Measurements from ENCODE around the gene RSPH1. TPM values are rescaled to one million over a fixed set of nuclear protein-coding genes. Genes with fewer than 3 reads are reported as not detected.

The RSPH1 gene
- total and polyA plus RNA-seq, 2 of the 8 experiments (the other 6 are each of a cell fraction or from before 2014, with no cell fraction given) = 0.24 TPM; not detected in 1

DNA sequence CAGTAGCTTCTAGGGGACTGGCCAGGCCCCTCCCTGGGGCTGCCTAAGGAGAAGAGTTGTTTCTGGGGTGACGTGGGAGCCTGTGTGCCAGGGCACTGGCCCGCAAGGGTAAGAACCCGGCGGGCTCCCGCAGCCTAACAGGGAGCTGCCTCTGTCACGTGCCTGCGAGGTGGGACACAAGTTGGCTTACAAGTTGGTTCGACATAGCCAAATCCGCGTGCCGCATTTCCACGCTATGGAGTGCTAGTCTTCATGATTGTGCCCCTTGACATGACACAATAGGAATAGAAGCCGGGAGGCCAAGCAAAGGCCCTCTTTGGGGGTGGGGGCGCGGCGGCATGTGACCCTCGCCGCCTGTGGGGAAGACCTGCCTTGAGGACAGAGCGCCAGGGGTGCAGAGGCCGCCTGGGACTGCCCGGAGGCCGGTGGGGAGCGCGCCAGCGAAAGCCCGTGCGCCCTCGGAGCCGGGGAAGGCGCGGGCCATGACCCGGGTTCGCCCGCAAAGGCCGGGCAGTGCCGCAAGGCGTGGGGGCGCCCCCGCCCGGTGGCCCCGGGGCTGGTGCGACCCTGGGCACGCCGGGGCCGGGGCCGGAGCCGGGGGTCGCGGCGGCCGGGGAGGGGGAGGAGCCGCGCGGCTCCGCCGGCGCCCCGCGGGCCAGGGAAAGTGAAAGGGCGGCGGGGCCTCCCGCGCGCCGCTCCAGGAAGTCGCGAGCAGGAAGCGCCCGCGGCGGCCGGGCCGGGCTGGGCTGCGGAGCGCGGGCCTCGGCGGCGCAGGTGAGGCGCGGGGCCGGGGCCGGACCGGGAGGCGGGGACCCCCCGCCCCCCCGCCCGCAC lies 17.3 kb upstream of the RSPH1 start, which contains the start of gene SLC37A1 (continued):
- TF ChIP-seq, protein P1, sequence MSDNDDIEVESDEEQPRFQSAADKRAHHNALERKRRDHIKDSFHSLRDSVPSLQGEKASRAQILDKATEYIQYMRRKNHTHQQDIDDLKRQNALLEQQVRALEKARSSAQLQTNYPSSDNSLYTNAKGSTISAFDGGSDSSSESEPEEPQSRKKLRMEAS (IDR thresholded peaks at IDR 0.05) = peak; percentile 96
- TF ChIP-seq, protein P2, sequence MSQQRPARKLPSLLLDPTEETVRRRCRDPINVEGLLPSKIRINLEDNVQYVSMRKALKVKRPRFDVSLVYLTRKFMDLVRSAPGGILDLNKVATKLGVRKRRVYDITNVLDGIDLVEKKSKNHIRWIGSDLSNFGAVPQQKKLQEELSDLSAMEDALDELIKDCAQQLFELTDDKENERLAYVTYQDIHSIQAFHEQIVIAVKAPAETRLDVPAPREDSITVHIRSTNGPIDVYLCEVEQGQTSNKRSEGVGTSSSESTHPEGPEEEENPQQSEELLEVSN (IDR thresholded peaks at IDR 0.05) = peak; percentile 92
- TF ChIP-seq PHF8 (conservative IDR thresholded peaks at IDR 0.05; ENCODE audit: low read depth, low read length) = no peak
- peak; percentile 47 for TF ChIP-seq KDM4A (IDR thresholded peaks at IDR 0.05; ENCODE audit: low read depth, low read length, severe bottlenecking)
- TF ChIP-seq, protein P3, sequence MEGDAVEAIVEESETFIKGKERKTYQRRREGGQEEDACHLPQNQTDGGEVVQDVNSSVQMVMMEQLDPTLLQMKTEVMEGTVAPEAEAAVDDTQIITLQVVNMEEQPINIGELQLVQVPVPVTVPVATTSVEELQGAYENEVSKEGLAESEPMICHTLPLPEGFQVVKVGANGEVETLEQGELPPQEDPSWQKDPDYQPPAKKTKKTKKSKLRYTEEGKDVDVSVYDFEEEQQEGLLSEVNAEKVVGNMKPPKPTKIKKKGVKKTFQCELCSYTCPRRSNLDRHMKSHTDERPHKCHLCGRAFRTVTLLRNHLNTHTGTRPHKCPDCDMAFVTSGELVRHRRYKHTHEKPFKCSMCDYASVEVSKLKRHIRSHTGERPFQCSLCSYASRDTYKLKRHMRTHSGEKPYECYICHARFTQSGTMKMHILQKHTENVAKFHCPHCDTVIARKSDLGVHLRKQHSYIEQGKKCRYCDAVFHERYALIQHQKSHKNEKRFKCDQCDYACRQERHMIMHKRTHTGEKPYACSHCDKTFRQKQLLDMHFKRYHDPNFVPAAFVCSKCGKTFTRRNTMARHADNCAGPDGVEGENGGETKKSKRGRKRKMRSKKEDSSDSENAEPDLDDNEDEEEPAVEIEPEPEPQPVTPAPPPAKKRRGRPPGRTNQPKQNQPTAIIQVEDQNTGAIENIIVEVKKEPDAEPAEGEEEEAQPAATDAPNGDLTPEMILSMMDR (IDR thresholded peaks at IDR 0.05; ENCODE audit: control extremely low read depth in 1 of 3, insufficient read depth in 1 of 3, low read depth in 1 of 3, low read length in 3 of 3) = peak; percentile 21 to 35 (median 28); a peak in 3 of 4 replicates
- TF ChIP-seq CTBP2 (IDR thresholded peaks at IDR 0.05; ENCODE audit: borderline replicate concordance, insufficient read depth, insufficient read length, low read length) = no peak
- TF ChIP-seq RBBP5 (IDR thresholded peaks at IDR 0.05; ENCODE audit: borderline replicate concordance, low read depth, low read length) = no peak; the same call in 1 of the 2 replicates
- no peak for TF ChIP-seq RNF2 (IDR thresholded peaks at IDR 0.05; ENCODE audit: borderline replicate concordance, low read depth, low read length, missing control alignments, poor library complexity, severe bottlenecking)
- TF ChIP-seq TAF1 (IDR thresholded peaks at IDR 0.05; ENCODE audit: low read depth, low read length) = peak; percentile 31; the same call in 1 of the 2 replicates
- no peak for TF ChIP-seq RFX5 (IDR thresholded peaks at IDR 0.05; ENCODE audit: borderline replicate concordance, low read depth, low read length)
- no peak for TF ChIP-seq TBP (IDR thresholded peaks at IDR 0.05; ENCODE audit: low read depth, low read length)
- TF ChIP-seq CBX8 (IDR thresholded peaks at IDR 0.05; ENCODE audit: borderline replicate concordance, low read depth, low read length) = no peak

Data from H1 (cell line).